ENCODE measurements around the gene BOD1L1.

The BOD1L1 gene

DNA sequence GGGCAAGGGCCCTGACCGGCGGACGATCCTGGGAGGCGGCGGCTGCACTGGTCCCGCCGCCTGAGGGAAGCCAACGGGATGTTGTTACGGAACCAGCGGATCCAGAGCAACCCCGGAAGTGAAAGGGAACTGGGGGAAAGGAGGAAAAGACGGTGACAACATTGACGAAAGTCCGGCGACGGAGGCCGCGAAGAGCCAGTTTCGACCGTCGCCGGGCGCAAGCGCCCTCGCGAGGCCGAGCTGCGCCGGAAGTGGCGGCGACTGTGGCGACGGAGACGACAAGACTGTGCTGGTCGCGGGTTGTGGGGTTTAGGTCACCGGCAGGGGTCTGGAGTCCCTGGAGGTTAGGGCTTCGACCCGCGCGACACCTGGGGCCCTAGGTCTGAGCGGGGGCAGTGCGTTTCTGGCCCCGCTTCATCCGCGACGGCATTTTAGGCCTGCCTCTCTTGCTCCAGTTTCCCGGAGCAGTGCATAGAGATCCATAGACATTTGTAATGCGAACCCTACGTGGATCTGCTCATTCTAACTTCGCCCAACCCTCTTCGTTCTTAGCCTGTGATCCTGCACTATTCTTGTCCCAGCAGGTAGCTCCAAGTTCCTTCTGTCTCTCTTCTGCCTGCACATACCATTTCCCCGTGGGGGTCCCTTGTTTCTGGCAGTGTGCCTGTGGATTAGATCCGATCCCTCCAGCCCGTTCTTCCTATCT lies at the start of gene BOD1L1:
BOD1L1 (minus strand) TSS at position 120 of the 706 bp plus-strand sequence. CDS start 138 bp downstream, outside the sequence.
- ChIA-PET POLR2A (interaction anchor here (0.9 to 3.7 kb wide), 9 partner anchors 10 to 243 kb away, joined by 4 to 22 read pairs (median 8); no protein-coding TSS in a partner anchor), CTCF (interaction anchor here (0.8 kb wide), 1 partner anchor 14 kb away, joined by 3 read pairs; no protein-coding TSS in a partner anchor)
- peak; percentile 87 for DNase-seq (ENCODE audit: extremely low spot score)
- TF ChIP-seq ELF4 (IDR thresholded peaks at IDR 0.05) (peak; percentile 85), L3MBTL2 (conservative IDR thresholded peaks at IDR 0.05) (peak; percentile 57), SUZ12 (IDR thresholded peaks at IDR 0.05) (no peak)

DNA sequence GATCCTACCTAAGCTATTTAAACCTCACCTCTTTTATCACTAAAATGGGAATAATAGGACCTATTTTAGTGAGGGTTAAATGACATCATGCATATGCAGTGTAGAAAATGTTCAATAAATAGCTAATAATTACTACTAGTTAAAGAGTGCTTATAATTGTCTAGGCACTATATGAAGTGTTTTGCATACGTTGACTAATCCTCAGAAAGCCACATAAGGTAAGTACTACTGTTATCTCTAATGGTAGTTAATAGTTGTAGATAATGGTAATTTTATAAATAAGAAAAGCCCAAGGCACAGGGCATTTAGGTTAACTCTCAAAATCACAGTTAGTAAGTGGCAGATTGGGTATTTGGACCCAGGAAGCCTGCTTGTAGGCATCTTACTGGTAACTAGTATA lies 47.4 kb upstream of the BOD1L1 start:
- DNase-seq (ENCODE audit: extremely low spot score) = no peak
- TF ChIP-seq SP1 (IDR thresholded peaks at IDR 0.05) = no peak
- no peak for TF ChIP-seq HDGF (IDR thresholded peaks at IDR 0.05; ENCODE audit: borderline replicate concordance)
- TF ChIP-seq SUZ12 (IDR thresholded peaks at IDR 0.05) = no peak
- TF ChIP-seq, protein P1, sequence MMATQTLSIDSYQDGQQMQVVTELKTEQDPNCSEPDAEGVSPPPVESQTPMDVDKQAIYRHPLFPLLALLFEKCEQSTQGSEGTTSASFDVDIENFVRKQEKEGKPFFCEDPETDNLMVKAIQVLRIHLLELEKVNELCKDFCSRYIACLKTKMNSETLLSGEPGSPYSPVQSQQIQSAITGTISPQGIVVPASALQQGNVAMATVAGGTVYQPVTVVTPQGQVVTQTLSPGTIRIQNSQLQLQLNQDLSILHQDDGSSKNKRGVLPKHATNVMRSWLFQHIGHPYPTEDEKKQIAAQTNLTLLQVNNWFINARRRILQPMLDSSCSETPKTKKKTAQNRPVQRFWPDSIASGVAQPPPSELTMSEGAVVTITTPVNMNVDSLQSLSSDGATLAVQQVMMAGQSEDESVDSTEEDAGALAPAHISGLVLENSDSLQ (IDR thresholded peaks at IDR 0.05) = no peak
- TF ChIP-seq TARDBP (IDR thresholded peaks at IDR 0.05) = no peak
- no peak for TF ChIP-seq FOXK2 (IDR thresholded peaks at IDR 0.05)
- TF ChIP-seq L3MBTL2 (conservative IDR thresholded peaks at IDR 0.05) = no peak
- no peak for TF ChIP-seq ELF4 (IDR thresholded peaks at IDR 0.05)
- TF ChIP-seq NFRKB (IDR thresholded peaks at IDR 0.05) = no peak
- no peak for TF ChIP-seq ARNT (IDR thresholded peaks at IDR 0.05)
- TF ChIP-seq BHLHE40 (IDR thresholded peaks at IDR 0.05; ENCODE audit: borderline replicate concordance) = no peak
- no peak for TF ChIP-seq LEF1 (IDR thresholded peaks at IDR 0.05; ENCODE audit: borderline replicate concordance)
- no peak for TF ChIP-seq FOXM1 (IDR thresholded peaks at IDR 0.05; ENCODE audit: borderline replicate concordance)
- no peak for TF ChIP-seq ZNF384 (IDR thresholded peaks at IDR 0.05)
- TF ChIP-seq FOXA1 (IDR thresholded peaks at IDR 0.05) = no peak
- no peak for TF ChIP-seq CTBP1 (IDR thresholded peaks at IDR 0.05; ENCODE audit: borderline replicate concordance)
- ChIA-PET CTCF (no interaction called here), POLR2A (no interaction called here)

DNA sequence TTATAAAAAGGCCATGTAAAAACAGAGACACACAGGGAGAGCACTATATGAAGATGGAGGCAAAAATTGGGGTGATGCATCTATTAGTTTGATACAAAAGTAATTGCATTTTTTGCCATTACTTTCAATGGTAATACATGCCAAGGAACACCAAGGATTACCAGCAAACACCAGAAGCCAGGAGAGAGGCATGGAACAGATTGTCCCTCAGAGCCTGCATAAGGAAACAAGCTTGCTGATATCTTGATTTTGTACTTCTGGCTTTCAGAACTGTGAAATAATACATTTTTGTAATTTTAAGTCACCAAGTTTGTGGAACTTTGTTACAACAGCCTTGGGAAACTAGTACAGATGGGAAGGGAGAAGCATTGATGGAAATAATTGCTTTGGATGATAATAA lies 45.6 kb upstream of the BOD1L1 start:
- TF ChIP-seq FOXM1 (IDR thresholded peaks at IDR 0.05; ENCODE audit: borderline replicate concordance) = no peak
- TF ChIP-seq TARDBP (IDR thresholded peaks at IDR 0.05) = no peak
- TF ChIP-seq ARNT (IDR thresholded peaks at IDR 0.05) = no peak
- POLR2A ChIA-PET = no interaction called here
- CTCF ChIA-PET = no interaction called here
- no peak for DNase-seq (ENCODE audit: extremely low spot score)

DNA sequence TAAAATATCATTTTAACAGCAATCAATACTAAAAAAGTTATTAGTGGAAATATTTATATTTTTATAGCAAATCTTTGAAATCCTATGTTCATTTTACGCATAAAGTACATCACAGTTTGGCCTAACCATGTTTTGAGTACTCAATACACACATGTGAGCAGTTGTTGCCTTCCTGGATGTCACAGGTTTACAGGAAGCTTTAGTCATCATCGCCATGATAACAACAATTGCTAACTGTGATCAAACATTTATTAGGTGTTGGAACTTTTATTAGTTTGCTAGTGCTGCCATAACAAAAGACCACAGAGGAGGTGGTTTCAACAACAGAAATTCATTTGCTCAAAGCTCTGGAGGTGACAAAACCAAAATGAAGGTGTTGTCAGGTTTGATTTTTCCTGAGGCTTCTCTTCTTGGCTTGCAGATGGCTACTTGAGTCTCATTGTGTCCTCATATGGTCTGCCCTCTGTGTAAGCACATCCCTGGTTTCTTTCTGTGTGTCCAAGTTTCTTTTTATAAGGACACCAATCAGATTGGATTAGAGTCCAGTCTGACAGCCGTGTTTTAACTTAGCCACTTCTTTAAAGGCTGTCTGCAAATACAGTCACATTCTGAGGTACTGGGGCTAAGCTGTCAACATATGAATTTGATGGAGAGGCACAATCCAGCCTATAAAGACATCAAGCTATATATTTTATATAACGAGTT lies 43.1 kb upstream of the BOD1L1 start:
- POLR2A ChIA-PET = no interaction called here
- TF ChIP-seq ELF4 (IDR thresholded peaks at IDR 0.05) = no peak
- no peak for TF ChIP-seq FOXM1 (IDR thresholded peaks at IDR 0.05; ENCODE audit: borderline replicate concordance)
- TF ChIP-seq TARDBP (IDR thresholded peaks at IDR 0.05) = no peak
- TF ChIP-seq FOXK2 (IDR thresholded peaks at IDR 0.05) = no peak
- TF ChIP-seq NFRKB (IDR thresholded peaks at IDR 0.05) = no peak
- TF ChIP-seq CTBP1 (IDR thresholded peaks at IDR 0.05; ENCODE audit: borderline replicate concordance) = no peak
- no peak for TF ChIP-seq SUZ12 (IDR thresholded peaks at IDR 0.05)
- TF ChIP-seq, protein P1 (IDR thresholded peaks at IDR 0.05) = no peak
- TF ChIP-seq BHLHE40 (IDR thresholded peaks at IDR 0.05; ENCODE audit: borderline replicate concordance) = no peak
- no peak for TF ChIP-seq ZNF384 (IDR thresholded peaks at IDR 0.05)
- TF ChIP-seq HDGF (IDR thresholded peaks at IDR 0.05; ENCODE audit: borderline replicate concordance) = no peak
- TF ChIP-seq LEF1 (IDR thresholded peaks at IDR 0.05; ENCODE audit: borderline replicate concordance) = no peak
- TF ChIP-seq ARNT (IDR thresholded peaks at IDR 0.05) = no peak
- no peak for TF ChIP-seq FOXA1 (IDR thresholded peaks at IDR 0.05)
- TF ChIP-seq L3MBTL2 (conservative IDR thresholded peaks at IDR 0.05) = no peak
- DNase-seq (ENCODE audit: extremely low spot score) = no peak
- CTCF ChIA-PET = no interaction called here

DNA sequence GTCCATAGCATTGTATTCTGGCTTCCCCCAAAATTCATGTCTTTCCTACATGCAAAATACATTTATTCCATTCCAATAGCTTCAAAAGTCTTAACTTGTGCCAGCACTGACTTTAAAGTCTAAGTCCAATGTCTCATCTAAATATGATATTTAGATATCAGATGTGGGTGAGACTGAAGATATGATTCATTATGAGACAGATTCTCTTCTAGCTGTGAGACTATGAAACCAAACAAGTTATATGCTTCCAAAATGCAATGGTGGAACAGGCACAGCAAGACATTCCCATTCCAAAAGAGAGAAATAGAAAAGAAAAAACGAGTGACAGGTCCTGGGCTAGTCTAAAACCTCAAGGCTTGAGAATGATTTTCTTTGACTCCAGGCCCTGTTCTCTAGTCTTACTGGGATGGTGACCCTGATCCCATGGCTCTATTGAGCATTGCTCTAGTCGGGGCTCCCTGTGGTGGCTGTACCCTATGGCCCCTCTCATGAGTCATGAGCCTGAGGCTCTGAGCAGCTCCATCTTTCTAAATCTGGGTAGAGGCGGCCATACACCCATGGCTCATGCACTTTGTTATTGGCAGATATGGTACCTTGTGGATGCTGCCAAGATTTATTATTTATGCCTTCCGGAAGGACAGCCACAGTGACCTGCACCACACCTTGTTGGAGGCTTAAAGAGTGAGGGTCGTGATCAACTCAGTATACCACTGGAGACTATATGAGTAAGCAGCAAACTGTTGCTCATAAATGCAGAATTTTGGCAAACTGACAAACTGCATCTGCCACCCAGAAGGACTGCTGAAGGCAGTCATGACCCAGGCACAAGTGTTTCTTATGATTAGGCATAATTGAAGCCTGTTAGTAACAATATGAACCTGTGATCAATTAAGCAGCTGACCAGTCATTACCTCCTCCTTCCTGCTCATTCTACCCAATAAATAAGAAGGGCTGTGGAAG lies 38.5 kb upstream of the BOD1L1 start:
- CTCF ChIA-PET = no interaction called here
- no peak for TF ChIP-seq FOXM1 (IDR thresholded peaks at IDR 0.05; ENCODE audit: borderline replicate concordance)
- POLR2A ChIA-PET = no interaction called here
- DNase-seq (ENCODE audit: extremely low spot score) = no peak

DNA sequence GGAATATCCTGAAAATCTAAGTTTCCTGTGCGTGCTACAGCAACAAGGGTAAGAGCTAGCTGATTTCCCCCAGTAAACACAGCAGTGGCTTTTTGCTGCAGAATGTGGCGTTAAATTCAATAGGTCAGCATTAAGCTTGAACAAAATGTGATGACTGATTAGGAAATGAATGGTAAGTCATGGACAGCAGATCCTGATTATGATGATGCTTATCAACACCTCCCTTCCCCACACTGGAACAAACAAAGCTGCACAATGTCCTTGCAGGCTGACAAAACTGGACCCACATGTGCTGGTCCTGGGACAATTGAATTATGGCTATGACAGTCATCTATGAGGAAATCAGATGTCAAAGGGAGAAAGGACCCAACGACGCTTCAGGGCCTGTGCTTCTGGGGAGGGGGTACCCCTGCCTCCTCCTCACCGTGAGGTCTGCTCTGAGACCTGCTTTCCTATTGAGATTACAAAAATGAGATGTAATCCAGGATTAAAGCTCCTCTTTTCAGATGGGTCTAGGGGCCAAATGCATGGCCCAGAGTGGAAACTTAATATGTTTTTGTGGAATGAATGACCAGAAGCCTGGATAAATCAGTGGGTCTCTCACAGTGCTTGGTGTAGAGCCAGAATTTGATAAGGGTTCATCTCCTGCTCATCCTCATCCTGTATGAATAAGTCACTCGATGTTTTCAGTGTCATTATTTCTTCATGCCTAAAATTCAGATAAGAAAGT lies 32.0 kb upstream of the BOD1L1 start:
- CTCF ChIA-PET = no interaction called here
- no peak for DNase-seq (ENCODE audit: extremely low spot score)
- TF ChIP-seq FOXA1 (IDR thresholded peaks at IDR 0.05) (no peak), BHLHE40 (IDR thresholded peaks at IDR 0.05; ENCODE audit: borderline replicate concordance) (no peak), ARNT (IDR thresholded peaks at IDR 0.05) (no peak), ELF4 (IDR thresholded peaks at IDR 0.05) (no peak), LEF1 (IDR thresholded peaks at IDR 0.05; ENCODE audit: borderline replicate concordance) (no peak), TARDBP (IDR thresholded peaks at IDR 0.05) (no peak), L3MBTL2 (conservative IDR thresholded peaks at IDR 0.05) (no peak), ZNF384 (IDR thresholded peaks at IDR 0.05) (no peak), HDGF (IDR thresholded peaks at IDR 0.05; ENCODE audit: borderline replicate concordance) (no peak), CTBP1 (IDR thresholded peaks at IDR 0.05; ENCODE audit: borderline replicate concordance) (no peak), FOXM1 (IDR thresholded peaks at IDR 0.05; ENCODE audit: borderline replicate concordance) (no peak), FOXK2 (IDR thresholded peaks at IDR 0.05) (no peak), SP1 (IDR thresholded peaks at IDR 0.05) (no peak), SUZ12 (IDR thresholded peaks at IDR 0.05) (no peak)
- TF ChIP-seq, protein P1 (IDR thresholded peaks at IDR 0.05) = no peak
- POLR2A ChIA-PET = no interaction called here

All from HEK293T (cell line).